HG02798 (cell line): ENCODE measurements around the gene USH2A.

ENCODE experiments used
- ATAC-seq: cut with Tn5 transposase; IDR thresholded peaks from one replicate; pipeline ENCODE4 v1.9.1; 2021; ENCODE audit warnings: mild to moderate bottlenecking; ENCODE audit not compliant: unreplicated experiment, poor library complexity

Gene USH2A

DNA sequence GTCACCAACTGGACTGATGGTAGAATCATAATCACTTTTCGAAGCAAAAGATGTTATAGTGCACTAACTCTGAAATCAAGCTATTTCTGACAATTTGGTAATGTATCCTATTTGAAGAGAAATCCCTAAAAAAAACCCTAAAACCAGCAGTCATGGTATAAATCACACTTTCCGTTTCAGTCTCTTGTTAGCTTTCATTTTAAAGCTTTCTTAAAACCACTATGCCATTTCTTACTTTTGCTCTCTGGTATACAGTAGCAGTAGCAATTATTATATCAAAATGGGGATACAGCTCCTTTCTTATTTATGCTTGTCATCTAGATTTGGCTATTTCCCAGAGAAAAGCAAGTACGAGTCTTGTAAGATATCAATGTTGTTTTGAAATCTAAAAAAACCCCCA lies 532.8 kb downstream of the USH2A start:
- peak; percentile 70 for ATAC-seq

GRCh38 chr1:215889871-215890270 lies 533.4 kb downstream of the USH2A start:
- no peak for ATAC-seq

- no peak for ATAC-seq
Measured at GRCh38 chr1:215888159-215888558, 535.1 kb downstream of the USH2A start.

DNA sequence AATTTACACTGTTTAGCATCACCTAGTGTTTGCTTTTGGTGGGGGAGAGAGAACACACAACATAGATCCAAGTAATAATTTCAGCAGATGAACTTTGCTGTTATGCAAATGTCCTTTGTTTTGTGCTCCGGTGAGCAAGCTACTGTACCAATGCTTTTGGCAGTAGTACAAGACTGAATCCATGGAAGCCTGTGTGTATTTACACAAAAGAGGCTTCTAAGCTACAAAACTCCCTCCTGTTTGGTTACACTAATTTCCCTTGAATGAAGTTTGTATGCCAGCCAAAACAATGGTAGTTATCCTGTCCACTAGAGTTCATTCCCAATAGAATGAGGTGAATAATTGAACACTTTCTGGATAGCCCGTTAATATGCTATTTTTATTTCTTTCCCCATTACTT lies 535.6 kb downstream of the USH2A start:
- ATAC-seq, result no peak

GRCh38 chr1:215883004-215883403 lies 540.2 kb downstream of the USH2A start:
- ATAC-seq, result no peak

- ATAC-seq, result peak; percentile 66
Measured at GRCh38 chr1:215878843-215879242, 544.4 kb downstream of the USH2A start.

DNA sequence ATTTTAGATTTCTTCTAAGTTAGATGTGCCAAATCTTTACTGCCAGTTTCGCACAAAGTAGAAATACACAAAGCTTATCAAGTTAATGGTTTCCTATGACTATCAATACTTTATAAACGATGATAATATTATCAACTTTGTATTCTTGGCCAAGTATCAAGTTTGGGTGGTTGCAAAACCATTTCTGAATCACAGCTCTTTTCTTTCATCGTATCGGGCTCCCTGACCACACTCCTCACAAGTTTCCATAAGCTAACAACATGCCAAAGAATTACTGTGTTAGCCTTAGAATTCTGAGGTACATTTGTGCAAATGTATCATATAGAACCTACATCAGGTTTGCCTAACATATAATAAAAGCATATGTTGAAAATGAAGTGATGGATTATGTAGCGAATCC lies 545.1 kb downstream of the USH2A start:
- ATAC-seq, result no peak

GRCh38 chr1:215877452-215877951 lies 545.7 kb downstream of the USH2A start:
- ATAC-seq, result no peak

- no peak for ATAC-seq
Measured at GRCh38 chr1:215875712-215876111, 547.5 kb downstream of the USH2A start.

DNA sequence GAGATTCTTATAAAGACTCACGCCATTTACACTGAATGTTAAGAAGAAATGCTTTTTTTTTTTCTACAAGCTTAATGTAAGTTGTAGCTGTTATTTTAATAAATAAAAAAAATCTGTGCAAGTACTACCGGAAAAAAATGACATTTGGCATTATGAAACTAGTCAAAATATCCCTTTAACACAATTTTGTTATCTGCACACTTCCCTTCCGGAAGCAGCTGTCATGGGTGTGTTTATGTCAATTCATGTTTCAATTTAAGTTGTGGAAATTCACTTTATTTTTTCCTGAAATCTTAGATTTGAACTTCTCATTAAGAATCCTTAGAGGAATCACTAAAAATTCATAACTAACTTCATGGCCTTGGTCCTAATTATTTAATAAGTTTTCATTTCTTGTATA lies 548.0 kb downstream of the USH2A start:
- no peak for ATAC-seq

GRCh38 chr1:215872658-215873057 lies 550.6 kb downstream of the USH2A start:
- ATAC-seq, result no peak

DNA sequence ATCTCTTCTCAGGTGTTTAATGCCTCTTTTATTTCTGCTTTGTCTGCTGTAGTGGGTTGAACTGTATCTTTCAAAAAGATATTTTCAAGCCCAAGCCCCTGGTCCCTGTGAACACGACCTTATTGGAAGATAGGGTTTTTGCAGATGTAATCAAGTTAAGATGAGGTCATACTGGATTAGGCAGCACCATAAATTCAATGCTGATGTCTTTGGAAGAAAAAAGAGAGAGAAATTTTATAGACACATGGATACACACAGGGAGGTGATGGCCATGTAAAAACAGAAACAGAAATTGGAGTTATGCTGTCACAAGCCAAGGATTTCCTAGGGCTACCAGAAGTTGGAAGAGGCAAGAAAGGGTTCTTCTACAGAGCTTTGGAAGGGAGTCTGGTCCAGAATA lies 554.7 kb downstream of the USH2A start:
- ATAC-seq, result no peak

DNA sequence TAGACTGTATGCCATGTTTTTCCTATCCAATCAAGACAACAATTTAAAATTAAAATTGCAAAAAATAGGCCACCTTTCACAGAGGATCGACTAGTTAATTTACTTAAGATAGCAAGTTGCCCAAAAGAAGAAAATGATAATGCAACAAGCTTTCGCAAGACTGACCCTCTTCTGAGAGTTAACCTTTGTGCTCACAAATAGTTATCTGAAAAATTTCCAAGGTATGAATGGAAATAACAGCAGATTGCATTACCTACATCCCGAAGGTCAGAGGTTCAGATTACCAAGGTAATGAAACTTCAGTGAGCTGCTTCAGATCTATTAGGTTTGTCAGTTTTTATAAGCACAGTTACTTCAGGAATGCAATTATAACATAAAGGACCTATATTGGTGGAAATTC lies 558.2 kb downstream of the USH2A start:
- ATAC-seq, result no peak

DNA sequence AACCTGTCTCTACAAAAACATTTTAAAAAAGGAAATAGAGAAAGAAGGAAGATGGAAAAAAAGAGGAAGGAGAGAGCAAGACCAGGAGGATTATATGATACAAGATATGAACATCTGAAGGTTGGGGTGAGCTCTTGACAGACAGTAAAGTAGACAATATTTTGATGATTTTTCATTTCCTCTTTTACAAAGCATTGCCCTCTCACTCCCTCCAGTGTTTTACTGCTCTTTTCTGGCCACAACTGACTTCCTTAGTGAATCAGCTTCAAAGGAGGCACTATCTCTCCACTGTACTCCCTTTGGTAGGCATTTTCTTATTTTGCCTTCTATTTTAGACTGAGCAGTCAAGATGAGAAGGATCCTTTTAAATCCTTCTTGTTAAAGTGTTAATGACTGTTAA lies 559.5 kb downstream of the USH2A start:
- no peak for ATAC-seq

DNA sequence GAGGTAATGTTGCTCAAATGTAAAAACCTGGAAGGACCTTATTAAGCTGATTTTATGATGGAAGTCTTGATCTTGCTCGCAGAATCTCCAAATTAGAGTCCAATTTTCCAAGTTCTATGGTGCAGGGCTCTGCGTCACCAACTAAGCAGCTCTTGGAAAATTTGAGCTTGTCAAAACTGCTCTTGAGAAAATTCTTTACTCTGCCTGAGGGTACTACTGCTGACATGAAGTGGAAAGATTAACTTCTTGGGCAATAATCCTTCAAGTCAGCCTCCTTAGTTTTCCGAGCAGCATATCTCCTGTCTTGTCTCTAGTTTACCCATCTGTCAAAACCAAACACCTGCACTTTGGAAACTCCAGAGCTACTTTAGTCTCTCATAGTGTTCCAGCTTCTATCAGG lies 562.4 kb downstream of the USH2A start:
- no peak for ATAC-seq

DNA sequence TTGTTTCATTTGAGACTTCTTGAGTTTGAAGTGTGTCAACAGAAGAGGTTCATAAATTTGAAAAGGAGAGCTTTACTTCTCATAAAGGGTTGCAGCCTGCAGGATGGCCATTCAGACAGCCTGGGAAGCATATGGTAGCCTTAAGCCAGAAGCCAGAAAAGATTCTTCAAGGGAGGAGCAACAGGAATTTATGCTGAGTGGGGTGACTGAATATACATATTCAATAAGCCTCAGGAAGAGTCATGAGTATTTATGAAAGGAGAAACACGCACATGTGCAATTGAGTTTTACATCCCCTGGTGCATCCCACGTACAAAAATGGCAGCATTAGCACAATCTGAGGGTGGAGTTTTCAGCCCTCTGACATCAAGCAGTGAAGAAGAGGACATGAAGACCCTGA lies 565.9 kb downstream of the USH2A start:
- ATAC-seq, result no peak

GRCh38 chr1:215845234-215845891 lies 577.9 kb downstream of the USH2A start:
- ATAC-seq, result no peak

DNA sequence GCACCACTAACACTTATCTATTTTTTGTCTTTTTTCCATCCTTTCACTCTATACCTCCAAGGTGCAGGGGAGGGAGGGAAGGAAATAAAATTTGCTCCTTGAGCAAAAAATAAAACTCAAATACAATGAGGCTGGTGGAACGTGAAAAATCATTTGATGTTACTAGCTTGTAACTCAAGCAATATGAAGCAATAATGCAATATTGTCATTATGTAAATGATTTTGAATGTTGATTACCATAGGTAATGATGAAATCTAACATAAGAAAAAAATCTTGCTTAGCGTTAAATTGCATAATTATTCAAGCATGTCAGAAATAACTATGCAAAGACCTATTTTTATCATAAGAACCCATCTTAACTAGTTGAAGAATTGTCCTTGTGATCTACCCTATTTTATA lies 578.5 kb downstream of the USH2A start:
- ATAC-seq, result no peak

DNA sequence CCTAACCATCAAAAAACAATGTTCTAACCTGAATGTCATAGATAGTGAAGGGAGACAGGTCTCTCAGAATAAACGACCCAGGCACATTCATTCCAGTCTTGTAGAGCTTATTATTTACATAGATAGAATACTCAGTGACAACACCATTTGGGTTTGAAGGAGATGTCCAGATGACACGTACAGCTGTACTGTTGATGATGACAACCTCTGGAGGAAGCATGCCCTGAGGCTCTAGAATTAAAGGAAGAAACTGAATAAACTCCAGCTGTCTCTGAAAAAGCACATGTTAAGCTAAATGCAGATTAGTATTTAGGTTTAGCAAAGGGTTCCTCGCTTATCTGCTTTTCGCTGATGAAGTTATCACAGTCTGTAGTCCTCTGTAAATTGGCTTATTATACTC lies 579.0 kb downstream of the USH2A start:
- no peak for ATAC-seq

GRCh38 chr1:215842905-215843304 lies 580.3 kb downstream of the USH2A start:
- ATAC-seq, result no peak

- ATAC-seq, result no peak
Measured at GRCh38 chr1:215835951-215836350, 587.3 kb downstream of the USH2A start.

DNA sequence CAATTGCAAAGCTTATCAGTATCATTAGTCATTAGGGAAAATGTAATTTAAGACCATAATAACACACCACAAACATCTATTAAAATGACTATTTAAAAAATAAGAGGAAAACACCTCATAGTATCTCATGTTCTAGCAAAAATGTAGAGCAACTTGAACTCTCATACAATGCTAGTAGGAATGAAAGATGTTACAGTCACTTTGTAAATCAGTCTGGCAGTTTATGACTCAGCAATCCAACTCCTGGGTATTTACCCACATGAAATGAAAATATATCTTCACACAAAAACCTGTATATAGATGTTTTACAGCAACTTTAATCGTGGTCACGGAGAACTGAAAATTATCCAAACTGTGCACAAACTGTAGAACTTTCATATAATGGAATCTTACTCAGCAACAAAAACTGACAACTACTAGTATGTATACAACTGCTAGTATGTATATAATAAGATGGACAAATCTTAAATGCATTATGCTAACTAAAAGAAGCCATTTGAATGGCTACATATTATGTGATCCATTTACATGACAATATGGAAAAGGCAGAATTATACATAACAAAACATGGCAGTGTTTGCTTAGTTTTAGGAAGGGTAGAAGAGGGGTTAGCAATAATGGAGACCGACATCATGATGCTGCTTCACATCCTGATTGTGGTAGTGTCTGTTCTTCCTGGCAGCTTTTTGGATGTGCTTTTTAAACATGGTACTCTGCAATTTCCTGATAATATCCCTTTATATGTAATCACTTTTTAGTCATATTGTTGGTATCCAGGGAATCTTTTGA lies 589.1 kb downstream of the USH2A start:
- ATAC-seq, result no peak
